K562 (cell line): ENCODE measurements around the gene ODF2. TPM values are rescaled to one million over a fixed set of nuclear protein-coding genes. Genes with fewer than 3 reads are reported as not detected.

Experiments used
- ATAC-seq: fragments of 200-7000 bp; cut with Tn5 transposase; 3 replicates; pipeline ENCODE4 v1.9.1; 2020; ENCODE audit warnings: moderate library complexity
- BruUV-seq: library from RNA; stranded (reverse); fragments of 400-500 nt; replicated peaks from 2 replicates; lab custom pipeline; 2021; lab: Mats Ljungman, UMichigan
- CTCF ChIA-PET: fragments of 300-600 bp; formaldehyde crosslinking; extraction: SDS; loops from one replicate; lab custom pipeline; 2021; ENCODE audit warnings: low intra/inter-chr PET ratio; lab: Yijun Ruan, JAX
- POLR2A ChIA-PET: fragments of 300-600, 350-650 bp; sonication (Branson Sonifier 250); formaldehyde crosslinking; extraction: SDS; loops from one replicate; lab custom pipeline; 2021; ENCODE audit warnings: antibody characterized with exemption, inconsistent platforms; lab: Yijun Ruan, JAX
- DNase-seq, 4 experiments: peaks; one replicate each; pipeline versions ENCODE4 v3.0.0 to v3.0.0-alpha.2; 2011 to 2018; ENCODE audit warnings: low spot score in 3 of 4, mixed read lengths in 3 of 4; ENCODE audit errors: extremely low read depth in 1 of 4
- FAIRE-seq: peaks from 2 replicates; lab custom pipeline; 2011; peaks lifted over from hg19 to GRCh38; lab: Jason Lieb, UNC
- H2AFZ ChIP-seq: 2 replicates; pipeline ENCODE4 v1.6.0; 2011; ENCODE audit warnings: low read depth, low read length, control low read depth, inconsistent platforms
- H3K27ac ChIP-seq: fragments of 200-600 bp; 3 replicates; pipeline ENCODE4 v1.8.0; 2011; ENCODE audit warnings: low read depth, mild to moderate bottlenecking, control low read depth, inconsistent platforms, low read length, moderate library complexity, mixed read lengths; ENCODE audit errors: extremely low read depth
- H3K27me3 ChIP-seq, 2 experiments: fragments of 300-600 bp in 1 of 2; 2 replicates in 1 of 2; 3 replicates in 1 of 2; pipeline versions ENCODE4 v1.6.0 to v1.8.0; 2011; ENCODE audit warnings: inconsistent platforms in 2 of 2, low read length in 2 of 2, mild to moderate bottlenecking in 1 of 2, mixed read lengths in 1 of 2, moderate library complexity in 1 of 2; ENCODE audit not compliant: control insufficient read depth in 2 of 2, insufficient read depth in 2 of 2
- H3K36me3 ChIP-seq: fragments of 300-600 bp; 3 replicates; pipeline ENCODE4 v1.8.0; 2011; ENCODE audit warnings: mild to moderate bottlenecking, low read length, inconsistent platforms; ENCODE audit not compliant: control insufficient read depth, insufficient read depth
- H3K4me1 ChIP-seq, 2 experiments: fragments of 200-600 bp in 1 of 2; replicated peaks in 1 of 2; 2 replicates in 1 of 2; 3 replicates in 1 of 2; pipeline versions ENCODE4 v1.5.1 to v1.8.0; 2011; ENCODE audit warnings: inconsistent platforms in 2 of 2, low read length in 2 of 2, mild to moderate bottlenecking in 1 of 2, mixed read lengths in 1 of 2, moderate library complexity in 1 of 2; ENCODE audit not compliant: control insufficient read depth in 2 of 2, insufficient read depth in 2 of 2
- H3K4me2 ChIP-seq: 2 replicates; pipeline ENCODE4 v1.6.1; 2011; ENCODE audit warnings: low read length, control low read depth, inconsistent platforms, mixed read lengths; ENCODE audit not compliant: insufficient read depth
- H3K4me3 ChIP-seq: fragments of 200-600 bp; sonication (generic), shearing (Covaris generic); 2 replicates; pipeline ENCODE4 v1.5.1; 2016; ENCODE audit warnings: control low read depth, inconsistent platforms
- H3K79me2 ChIP-seq: fragments of 200-600 bp; 3 replicates; pipeline ENCODE4 v1.8.0; 2011; ENCODE audit warnings: low read length, inconsistent platforms; ENCODE audit not compliant: control insufficient read depth, insufficient read depth
- H3K9ac ChIP-seq, 2 experiments: 2 replicates each; pipeline versions ENCODE4 v1.6.0 to v1.6.1; 2011; ENCODE audit warnings: low read depth in 2 of 2, low read length in 2 of 2, control low read depth in 1 of 2, inconsistent platforms in 1 of 2, mild to moderate bottlenecking in 1 of 2, mixed read lengths in 1 of 2; ENCODE audit not compliant: insufficient read depth in 1 of 2
- H3K9me1 ChIP-seq: one replicate; pipeline ENCODE4 v1.6.0; 2011; ENCODE audit warnings: inconsistent platforms, mild to moderate bottlenecking, low read length, moderate library complexity; ENCODE audit not compliant: control insufficient read depth, insufficient read depth
- H3K9me3 ChIP-seq: replicated peaks from 2 replicates; pipeline ENCODE4 v1.5.1; 2011; ENCODE audit warnings: low read depth, low read length, inconsistent platforms; ENCODE audit not compliant: control insufficient read depth, insufficient read depth
- H4K20me1 ChIP-seq: replicated peaks from 2 replicates; pipeline ENCODE4 v1.6.1; 2011; ENCODE audit warnings: low read length, inconsistent platforms, mixed read lengths; ENCODE audit not compliant: control insufficient read depth, insufficient read depth
- C11orf30 ChIP-seq: fragments of 450-650 bp; IDR thresholded peaks from 2 replicates; pipeline ENCODE4 v1.6.1; 2016; ENCODE audit warnings: low read depth, mild to moderate bottlenecking
- CAMTA2 ChIP-seq: fragments of 250-450 bp; sonication (Bioruptor Pico); conservative IDR thresholded peaks from 2 replicates; pipeline ENCODE4 v1.5.1; 2022
- EGR1 ChIP-seq: fragments of 450-650 bp; conservative IDR thresholded peaks from 2 replicates; pipeline ENCODE4 v1.6.1; 2017; ENCODE audit warnings: mild to moderate bottlenecking
- GTF2A2 ChIP-seq: IDR thresholded peaks from 2 replicates; pipeline ENCODE4 v1.6.1; 2016; ENCODE audit warnings: mild to moderate bottlenecking, missing genetic modification characterization, missing compliant biosample characterization
- HDAC6 ChIP-seq: IDR thresholded peaks from 2 replicates; pipeline ENCODE4 v1.6.1; 2012; ENCODE audit warnings: low read depth, mild to moderate bottlenecking, control low read depth, inconsistent platforms, low read length, moderate library complexity
- HNRNPH1 ChIP-seq: fragments of 200-400 bp; formaldehyde crosslinking; optimal IDR thresholded peaks from 2 replicates; pipeline ENCODE3; 2017; ENCODE audit warnings: low read depth, mild to moderate bottlenecking, low read length, moderate library complexity
- LCOR ChIP-seq: sonication (generic); formaldehyde crosslinking; IDR thresholded peaks from 2 replicates; pipeline ENCODE4 v1.8.0; 2022; ENCODE audit warnings: mild to moderate bottlenecking, missing genetic modification reagents
- MAFF ChIP-seq: IDR thresholded peaks from 2 replicates; pipeline ENCODE4 v1.6.1; 2012; ENCODE audit warnings: low read length, improper control_type of control experiment
- MCM2 ChIP-seq: fragments of 450-650 bp; IDR thresholded peaks from 2 replicates; pipeline ENCODE4 v1.6.1; 2017; ENCODE audit warnings: low read depth, mild to moderate bottlenecking
- PHF8 ChIP-seq: fragments of 200-600 bp; sonication (generic); IDR thresholded peaks from 2 replicates; pipeline ENCODE4 v1.6.1; 2012; ENCODE audit warnings: mixed run types, mild to moderate bottlenecking, inconsistent platforms, low read length, moderate library complexity, borderline replicate concordance
- SMAD1 ChIP-seq: fragments of 150-350 bp; IDR thresholded peaks from 2 replicates; pipeline ENCODE4 v1.6.1; 2014; ENCODE audit warnings: low read length, low read depth; ENCODE audit not compliant: partially characterized antibody
- TCFL5 ChIP-seq: fragments of 250-450 bp; sonication (Bioruptor Pico); conservative IDR thresholded peaks from 2 replicates; pipeline ENCODE4 v1.6.1; 2021; ENCODE audit warnings: mild to moderate bottlenecking, moderate library complexity, matching md5 sums
- TSC22D4 ChIP-seq: fragments of 450-650 bp; IDR thresholded peaks from 2 replicates; pipeline ENCODE4 v1.6.1; 2016; ENCODE audit warnings: missing genetic modification characterization, missing biosample characterization, control low read depth
- XRCC4 ChIP-seq: IDR thresholded peaks from one replicate; pipeline ENCODE4 v1.6.1; 2011; ENCODE audit not compliant: insufficient read depth, insufficient read length; ENCODE audit errors: extremely low read depth
- ZNF134 ChIP-seq: fragments of 250-450 bp; sonication (Bioruptor Pico); conservative IDR thresholded peaks from 2 replicates; pipeline ENCODE4 v1.4.0; 2020
- ZNF316 ChIP-seq: fragments of 450-650 bp; IDR thresholded peaks from 2 replicates; pipeline ENCODE4 v1.6.1; 2016
- ZNF384 ChIP-seq: IDR thresholded peaks from 2 replicates; pipeline ENCODE4 v1.6.1; 2012; ENCODE audit warnings: low read depth, low read length, improper control_type of control experiment
- ZNF41 ChIP-seq: fragments of 250-450 bp; sonication (Bioruptor Pico); conservative IDR thresholded peaks from 2 replicates; pipeline ENCODE4 v1.4.0; 2020; ENCODE audit warnings: mild to moderate bottlenecking
- ZNF444 ChIP-seq: fragments of 250-450 bp; sonication (Bioruptor Pico); IDR thresholded peaks from 2 replicates; pipeline ENCODE4 v1.4.0; 2020; ENCODE audit warnings: mild to moderate bottlenecking, moderate library complexity
- WGBS: fragments of 100-300 bp; shearing (Covaris generic); methylation state at CpG from one replicate; pipeline ENCODE4 v1.1.6; 2016; ENCODE audit warnings: low coverage, mixed read lengths; ENCODE audit not compliant: insufficient coverage; ENCODE audit errors: missing lambda C conversion rate; 5-methylcytosine and 5-hydroxymethylcytosine counted together
- in situ Hi-C: fragments of 300-500 bp; cut with MboI; formaldehyde crosslinking; loops from 4 replicates; pipeline ENCODE4 v1.15.0; 2018; ENCODE audit warnings: inconsistent platforms, mixed read lengths
- intact Hi-C: fragments of 100-400 bp; cut with micrococcal nuclease; formaldehyde crosslinking; loops from 2 replicates; pipeline ENCODE4 v1.14.2; 2022
- polyA plus RNA-seq, 8 experiments: library from polyadenylated mRNA; depleted of rRNA in 4 of 8; stranded (reverse) in 5 of 8; unstranded in 3 of 8; fragments of >200 nt; fragmentation: Nextera tagmentation in 2 of 8; fragmentation: Illumina TruSeq in 1 of 8; extraction: Ambion mirVana in 2 of 8; extraction: Trizol in 1 of 8; gene quantifications; 2 replicates each; pipeline versions ENCODE4 v1.2.1 to v1.2.3, GENCODE V29; 2011 to 2014; ENCODE audit warnings: inconsistent platforms in 1 of 8, missing spikeins in 1 of 8
- total RNA-seq, 7 experiments: library from RNA; depleted of rRNA in 6 of 7; stranded (reverse); fragments of >200 nt in 6 of 7; fragmentation: Illumina TruSeq in 2 of 7; extraction: Trizol in 2 of 7; gene quantifications; 2 replicates each; pipeline versions ENCODE4 v1.2.1 to v1.2.3, GENCODE V29; 2011 to 2021; ENCODE audit warnings: low replicate concordance in 1 of 7
- TF ChIP-seq, protein P1 (sequence below): fragments of 450-650 bp; IDR thresholded peaks from 2 replicates; pipeline ENCODE4 v1.6.1; 2017; ENCODE audit warnings: antibody characterized with exemption, mild to moderate bottlenecking
- TF ChIP-seq, protein P2 (sequence below): fragments of 450-650 bp; IDR thresholded peaks from 2 replicates; pipeline ENCODE4 v1.6.1; 2016; ENCODE audit warnings: low read depth, mild to moderate bottlenecking, moderate library complexity

The ODF2 gene
- total and polyA plus RNA-seq, 9 of the 15 experiments (the other 6 are each of a cell fraction or from before 2014, with no cell fraction given) = 16.5 to 83.2 (median 69.7) TPM

DNA sequence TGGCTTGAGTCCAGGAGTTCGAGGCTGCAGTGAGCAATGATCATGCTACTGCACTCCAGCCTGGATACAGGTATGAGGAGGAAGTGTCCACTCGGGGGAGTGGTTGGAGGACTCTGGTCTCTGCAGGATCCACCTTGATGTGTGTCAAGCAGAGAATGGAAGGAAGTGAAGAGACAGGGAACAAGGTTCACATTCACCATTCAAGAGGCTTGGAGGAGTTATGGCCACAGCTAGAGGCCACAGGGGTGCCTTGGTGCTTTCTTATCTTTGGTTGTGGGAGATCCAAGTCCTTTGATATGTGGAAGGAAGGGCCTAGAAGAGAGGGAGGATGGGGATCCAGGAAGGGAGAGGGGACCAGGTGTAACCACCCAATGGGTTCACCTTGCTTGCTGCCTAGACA lies 40.5 kb upstream of the ODF2 start (continued):
- TF ChIP-seq, protein P1, sequence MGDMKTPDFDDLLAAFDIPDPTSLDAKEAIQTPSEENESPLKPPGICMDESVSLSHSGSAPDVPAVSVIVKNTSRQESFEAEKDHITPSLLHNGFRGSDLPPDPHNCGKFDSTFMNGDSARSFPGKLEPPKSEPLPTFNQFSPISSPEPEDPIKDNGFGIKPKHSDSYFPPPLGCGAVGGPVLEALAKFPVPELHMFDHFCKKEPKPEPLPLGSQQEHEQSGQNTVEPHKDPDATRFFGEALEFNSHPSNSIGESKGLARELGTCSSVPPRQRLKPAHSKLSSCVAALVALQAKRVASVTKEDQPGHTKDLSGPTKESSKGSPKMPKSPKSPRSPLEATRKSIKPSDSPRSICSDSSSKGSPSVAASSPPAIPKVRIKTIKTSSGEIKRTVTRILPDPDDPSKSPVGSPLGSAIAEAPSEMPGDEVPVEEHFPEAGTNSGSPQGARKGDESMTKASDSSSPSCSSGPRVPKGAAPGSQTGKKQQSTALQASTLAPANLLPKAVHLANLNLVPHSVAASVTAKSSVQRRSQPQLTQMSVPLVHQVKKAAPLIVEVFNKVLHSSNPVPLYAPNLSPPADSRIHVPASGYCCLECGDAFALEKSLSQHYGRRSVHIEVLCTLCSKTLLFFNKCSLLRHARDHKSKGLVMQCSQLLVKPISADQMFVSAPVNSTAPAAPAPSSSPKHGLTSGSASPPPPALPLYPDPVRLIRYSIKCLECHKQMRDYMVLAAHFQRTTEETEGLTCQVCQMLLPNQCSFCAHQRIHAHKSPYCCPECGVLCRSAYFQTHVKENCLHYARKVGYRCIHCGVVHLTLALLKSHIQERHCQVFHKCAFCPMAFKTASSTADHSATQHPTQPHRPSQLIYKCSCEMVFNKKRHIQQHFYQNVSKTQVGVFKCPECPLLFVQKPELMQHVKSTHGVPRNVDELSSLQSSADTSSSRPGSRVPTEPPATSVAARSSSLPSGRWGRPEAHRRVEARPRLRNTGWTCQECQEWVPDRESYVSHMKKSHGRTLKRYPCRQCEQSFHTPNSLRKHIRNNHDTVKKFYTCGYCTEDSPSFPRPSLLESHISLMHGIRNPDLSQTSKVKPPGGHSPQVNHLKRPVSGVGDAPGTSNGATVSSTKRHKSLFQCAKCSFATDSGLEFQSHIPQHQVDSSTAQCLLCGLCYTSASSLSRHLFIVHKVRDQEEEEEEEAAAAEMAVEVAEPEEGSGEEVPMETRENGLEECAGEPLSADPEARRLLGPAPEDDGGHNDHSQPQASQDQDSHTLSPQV = no peak
- no peak for TF ChIP-seq GTF2A2
- TF ChIP-seq ZNF444 (CRISPR knock-in tag) = no peak

DNA sequence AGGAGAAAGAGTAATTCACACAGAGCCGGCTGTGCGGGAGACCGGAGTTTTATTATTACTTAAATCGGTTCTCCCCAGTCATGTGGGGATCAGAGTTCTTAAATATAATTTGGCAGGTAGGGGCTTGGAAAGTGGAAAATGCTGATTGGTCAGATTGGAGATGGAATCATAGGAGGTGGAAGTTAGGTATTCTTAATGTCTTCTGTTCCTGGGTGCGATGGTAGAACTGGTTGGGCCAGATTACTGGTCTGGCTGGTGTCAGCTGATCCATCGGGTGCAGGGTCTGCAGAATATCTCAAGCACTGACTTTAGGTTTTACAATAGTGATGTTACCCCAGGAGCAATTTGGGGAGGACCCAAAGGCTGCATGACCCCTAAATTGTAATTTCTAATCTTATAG lies 39.8 kb upstream of the ODF2 start:
- Histone ChIP-seq H3K27ac (no peak overlapping the region), H3K9me1 (no peaks in the 10 kb centered on the region), H3K4me1 (peaks cover 17 to 46% of the 10 kb centered on the region in 2 experiments; a peak in 4 of 5 replicates), H2AFZ (peak overlapping the region; percentile 75), H3K4me3 (no peak overlapping the region), H3K36me3 (no peaks in the 10 kb centered on the region), H3K9ac (no peak overlapping the region), H3K27me3 (no peaks in the 10 kb centered on the region; a peak in 1 of 5 replicates), H3K79me2 (peaks cover 3% of the 10 kb centered on the region; the same call in 1 of the 3 replicates), H4K20me1 (no peaks in the 10 kb centered on the region), H3K9me3 (no peaks in the 10 kb centered on the region), H3K4me2 (no peak overlapping the region)
- ATAC-seq = no peak
- 54% methylated on average over 6 of the region's 6 CpGs for WGBS
- FAIRE-seq = no peak
- ChIA-PET POLR2A (no interaction called here), CTCF (no interaction called here)
- DNase-seq = no peak
- BruUV-seq = no TSS peak
- in situ Hi-C loops = no loop called here
- intact Hi-C loops = loop anchor here (10.0 kb wide), 1 partner anchor 199 kb away; no protein-coding TSS in a partner anchor
- peak; percentile 93 for TF ChIP-seq ZNF316
- TF ChIP-seq TCFL5 = no peak
- no peak for TF ChIP-seq MCM2
- no peak for TF ChIP-seq ZNF384
- TF ChIP-seq PHF8 = no peak
- TF ChIP-seq HDAC6 = no peak
- 0 out of 2 replicates have a peak, but pooled peaks have one; percentile 28 for TF ChIP-seq MAFF
- TF ChIP-seq SMAD1 = no peak
- no peak for TF ChIP-seq XRCC4
- no peak for TF ChIP-seq LCOR (CRISPR knock-in tag)
- TF ChIP-seq C11orf30 = peak; percentile 87
- no peak for TF ChIP-seq HNRNPH1
- TF ChIP-seq ZNF134 (CRISPR knock-in tag) = no peak
- TF ChIP-seq, protein P2, sequence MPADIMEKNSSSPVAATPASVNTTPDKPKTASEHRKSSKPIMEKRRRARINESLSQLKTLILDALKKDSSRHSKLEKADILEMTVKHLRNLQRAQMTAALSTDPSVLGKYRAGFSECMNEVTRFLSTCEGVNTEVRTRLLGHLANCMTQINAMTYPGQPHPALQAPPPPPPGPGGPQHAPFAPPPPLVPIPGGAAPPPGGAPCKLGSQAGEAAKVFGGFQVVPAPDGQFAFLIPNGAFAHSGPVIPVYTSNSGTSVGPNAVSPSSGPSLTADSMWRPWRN = no peak
- TF ChIP-seq CAMTA2 (CRISPR knock-in tag) = no peak
- no peak for TF ChIP-seq TSC22D4
- TF ChIP-seq EGR1 = no peak
- no peak for TF ChIP-seq ZNF41 (CRISPR knock-in tag)
